Midbrain (tissue), 1 donor: Measurements from ENCODE around the gene CRAMP1.

Source experiments
- DNase-seq: peaks from one replicate; lab custom pipeline; 2025; lab: John Stamatoyannopoulos, UW

CRAMP1 gene

DNA sequence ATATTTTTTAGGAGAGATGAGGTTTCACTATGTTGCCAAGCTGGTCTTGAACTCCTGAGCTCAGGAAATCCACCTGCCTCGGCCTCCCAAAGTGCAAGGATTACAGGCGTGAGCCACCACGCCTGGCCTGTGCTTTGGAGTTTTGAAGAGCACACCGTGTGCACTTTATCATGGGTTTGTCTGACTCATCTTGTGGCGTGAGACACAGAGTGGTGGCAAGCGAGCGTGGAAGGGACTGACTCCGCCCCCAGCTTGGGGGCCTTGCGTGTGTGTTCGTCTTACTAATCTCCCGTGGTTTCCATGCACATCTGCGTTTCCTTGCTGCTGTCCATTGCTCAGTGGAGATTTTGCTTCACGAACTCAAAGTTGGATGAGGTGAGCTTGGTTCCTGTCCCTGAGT, 22.9 kb downstream of the CRAMP1 start:
- no peak for DNase-seq

- no peak for DNase-seq
These were observed 25.4 kb downstream of the CRAMP1 start for GRCh38 chr16:1637526-1637925.

GRCh38 chr16:1638757-1639156, 26.6 kb downstream of the CRAMP1 start:
- no peak for DNase-seq

- no peak for DNase-seq
These were observed 27.1 kb downstream of the CRAMP1 start for GRCh38 chr16:1639282-1639681.

- DNase-seq = no peak
These were observed 27.7 kb downstream of the CRAMP1 start for GRCh38 chr16:1639860-1640259.

GRCh38 chr16:1640261-1640941, 28.2 kb downstream of the CRAMP1 start:
- no peak for DNase-seq

GRCh38 chr16:1641261-1641660, 29.1 kb downstream of the CRAMP1 start:
- no peak for DNase-seq

DNA sequence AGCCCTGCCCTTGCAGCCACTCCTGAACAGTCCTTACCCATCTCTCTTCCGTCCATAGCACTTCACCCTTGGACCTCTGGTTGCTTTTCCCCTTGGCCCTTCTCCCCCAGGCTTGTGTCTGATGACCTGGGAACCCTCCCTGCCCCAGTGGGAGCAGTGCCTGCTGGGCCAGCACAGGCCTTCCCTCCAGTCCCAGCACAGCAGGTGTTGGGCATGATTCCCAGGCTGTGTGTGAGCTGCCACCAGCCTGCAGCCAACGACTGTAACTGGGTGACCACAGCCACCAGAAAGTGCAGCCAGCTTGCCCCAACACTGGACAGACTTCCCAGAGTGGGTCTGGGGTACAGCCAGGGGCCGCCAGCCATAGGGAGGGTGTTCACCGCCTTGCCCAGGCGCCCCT, 30.0 kb downstream of the CRAMP1 start:
- DNase-seq = peak; percentile 74

GRCh38 chr16:1642753-1643152, 30.6 kb downstream of the CRAMP1 start:
- DNase-seq = no peak

DNA sequence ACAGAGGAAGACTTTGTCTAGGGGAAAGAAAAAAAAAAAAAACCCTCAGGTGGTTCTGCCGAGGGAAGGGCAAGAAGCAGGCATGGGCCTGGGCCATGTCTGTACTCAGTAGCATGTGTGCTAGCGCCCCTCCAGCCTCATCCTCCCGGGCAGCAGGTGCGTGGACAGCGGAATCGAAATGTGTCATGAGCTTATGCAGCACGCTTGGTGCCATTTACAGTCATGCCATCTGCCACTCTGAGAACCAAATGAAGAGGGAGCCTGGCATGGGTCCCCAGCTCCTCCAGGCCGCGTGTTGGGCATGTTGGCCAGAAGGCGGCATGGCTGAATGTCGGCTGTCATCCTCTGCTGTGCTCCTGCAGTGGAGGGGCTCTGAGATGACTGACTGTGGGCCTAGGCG, 31.4 kb downstream of the CRAMP1 start:
- DNase-seq = no peak

- DNase-seq = no peak
These were observed 33.9 kb downstream of the CRAMP1 start for GRCh38 chr16:1645914-1646525.

DNA sequence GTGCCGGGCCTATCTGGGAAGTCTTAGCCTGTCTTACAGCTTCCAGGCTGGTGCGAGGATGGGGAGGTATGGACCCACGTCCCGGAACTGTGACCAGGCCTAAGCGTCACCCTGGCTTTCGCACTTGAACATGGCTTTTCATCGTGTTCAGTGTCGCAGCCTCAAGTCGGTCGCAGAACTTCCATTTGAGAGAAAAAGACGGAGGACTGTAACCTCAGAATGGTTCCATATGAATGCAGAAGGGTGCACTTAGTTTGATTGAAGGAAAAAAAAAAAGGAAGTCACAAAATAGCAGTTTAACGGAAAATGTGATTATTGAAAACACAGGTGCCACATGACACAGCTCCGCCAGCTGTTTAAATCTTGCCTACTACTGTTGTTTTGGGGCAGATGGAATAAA, 35.7 kb downstream of the CRAMP1 start:
- no peak for DNase-seq

GRCh38 chr16:1650131-1650530, 38.0 kb downstream of the CRAMP1 start:
- no peak for DNase-seq

GRCh38 chr16:1651094-1651973, 39.2 kb downstream of the CRAMP1 start:
- DNase-seq = no peak

- DNase-seq = no peak
These were observed 39.8 kb downstream of the CRAMP1 start for GRCh38 chr16:1651974-1652312.

- no peak for DNase-seq
These were observed 40.9 kb downstream of the CRAMP1 start for GRCh38 chr16:1653023-1653422.

DNA sequence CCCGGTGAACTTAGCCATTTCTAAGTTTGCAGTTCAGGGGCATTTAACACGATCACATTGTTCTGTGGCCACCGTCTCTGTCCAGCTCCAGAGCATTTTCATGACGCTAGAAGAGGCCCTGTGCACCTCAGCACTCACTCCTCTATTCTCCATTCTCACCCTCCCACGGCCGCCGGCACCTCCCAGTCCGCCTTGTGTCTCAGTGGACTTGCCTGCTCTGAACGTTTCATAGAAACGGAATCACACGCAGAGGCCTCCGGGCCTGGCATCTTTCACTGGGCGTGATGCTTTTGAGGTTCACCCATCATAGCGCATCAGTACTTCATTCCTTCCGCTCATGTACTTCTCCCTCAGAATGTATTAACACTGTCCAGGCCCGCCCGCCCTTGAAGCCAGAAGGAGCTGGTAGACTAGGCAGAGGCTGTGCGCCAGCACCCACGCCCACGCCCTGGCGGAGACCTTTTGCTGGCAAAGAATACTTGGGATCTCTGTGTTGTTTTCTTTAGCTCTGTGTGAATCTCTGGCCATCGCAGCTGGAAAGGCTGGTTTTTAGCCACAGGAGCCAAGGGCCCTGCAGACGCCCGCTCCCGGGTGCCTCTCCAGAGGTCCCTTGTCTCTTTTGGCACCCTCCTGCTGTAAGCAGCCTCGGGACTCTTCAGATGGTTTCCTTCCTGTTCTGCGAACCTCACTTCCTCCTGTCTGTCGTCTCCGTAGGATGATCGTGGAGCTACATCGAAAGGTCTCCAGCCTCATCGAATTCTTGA, 42.5 kb downstream of the CRAMP1 start:
- no peak for DNase-seq

GRCh38 chr16:1655269-1655807, 43.2 kb downstream of the CRAMP1 start:
- no peak for DNase-seq

GRCh38 chr16:1655909-1656807, 44.0 kb downstream of the CRAMP1 start:
- DNase-seq = no peak

GRCh38 chr16:1656808-1657617, 44.9 kb downstream of the CRAMP1 start:
- no peak for DNase-seq
